Glomerular endothelial cell (primary cell): ENCODE measurements around the gene TPCN2. TPM values are rescaled to one million over a fixed set of nuclear protein-coding genes. Genes with fewer than 3 reads are reported as not detected.
"Not testable (repeated sequence)": the region's sequence is repeated elsewhere in the genome, so short reads cannot be mapped to it uniquely, and the experiment has no call there.

Source experiments
- DNase-seq: peaks from one replicate; pipeline ENCODE4 v3.0.0-alpha.2; 2011; ENCODE audit warnings: low read depth, low spot score; ENCODE audit errors: extremely low read depth
- total RNA-seq: library from RNA; depleted of rRNA; stranded (reverse); fragments of >200 nt; gene quantifications from 2 replicates; pipeline ENCODE4 v1.2.3, GENCODE V29; 2015

The TPCN2 gene
- total RNA-seq, 1 donor from 2014 or later: 19.7 TPM

DNA sequence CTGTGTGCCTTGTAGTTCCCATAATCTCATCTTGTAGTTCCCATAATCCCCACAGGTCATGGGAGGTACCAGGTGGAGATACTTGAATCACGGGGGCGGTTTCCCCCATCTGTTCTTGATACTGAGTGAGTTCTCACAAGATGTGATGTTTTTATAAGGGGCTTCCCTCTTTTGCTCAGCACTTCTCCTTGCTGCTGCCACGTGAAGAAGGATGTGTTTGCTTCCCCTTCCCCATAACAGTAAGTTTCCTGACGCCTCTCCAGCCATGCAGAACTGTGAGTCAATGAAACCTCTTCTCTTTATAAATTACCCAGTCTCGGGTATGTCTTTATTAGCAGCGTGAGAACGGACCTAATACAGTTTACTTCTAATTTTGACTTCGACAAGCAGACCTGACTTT lies 93.0 kb downstream of the TPCN2 start:
- DNase-seq: no peak

DNA sequence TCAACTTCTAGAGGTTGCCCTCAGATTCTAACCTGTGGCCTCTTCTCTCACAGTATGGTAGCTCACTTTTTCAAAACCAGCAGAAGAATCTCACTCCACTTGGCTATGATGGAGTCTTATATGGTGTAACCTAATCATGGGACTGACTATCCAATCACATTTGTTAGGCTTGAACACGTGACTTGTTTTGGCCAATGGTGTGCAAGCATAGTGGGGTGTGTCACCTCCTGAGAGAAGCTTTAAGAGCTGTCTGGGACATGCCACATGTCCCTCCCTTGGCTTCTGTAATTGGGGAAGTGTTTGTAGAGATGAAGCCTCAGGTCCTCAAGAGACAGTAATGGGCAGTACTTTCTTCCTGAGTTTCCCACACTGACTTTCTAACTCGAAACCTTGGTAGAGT lies 94.2 kb downstream of the TPCN2 start:
- no peak for DNase-seq

DNA sequence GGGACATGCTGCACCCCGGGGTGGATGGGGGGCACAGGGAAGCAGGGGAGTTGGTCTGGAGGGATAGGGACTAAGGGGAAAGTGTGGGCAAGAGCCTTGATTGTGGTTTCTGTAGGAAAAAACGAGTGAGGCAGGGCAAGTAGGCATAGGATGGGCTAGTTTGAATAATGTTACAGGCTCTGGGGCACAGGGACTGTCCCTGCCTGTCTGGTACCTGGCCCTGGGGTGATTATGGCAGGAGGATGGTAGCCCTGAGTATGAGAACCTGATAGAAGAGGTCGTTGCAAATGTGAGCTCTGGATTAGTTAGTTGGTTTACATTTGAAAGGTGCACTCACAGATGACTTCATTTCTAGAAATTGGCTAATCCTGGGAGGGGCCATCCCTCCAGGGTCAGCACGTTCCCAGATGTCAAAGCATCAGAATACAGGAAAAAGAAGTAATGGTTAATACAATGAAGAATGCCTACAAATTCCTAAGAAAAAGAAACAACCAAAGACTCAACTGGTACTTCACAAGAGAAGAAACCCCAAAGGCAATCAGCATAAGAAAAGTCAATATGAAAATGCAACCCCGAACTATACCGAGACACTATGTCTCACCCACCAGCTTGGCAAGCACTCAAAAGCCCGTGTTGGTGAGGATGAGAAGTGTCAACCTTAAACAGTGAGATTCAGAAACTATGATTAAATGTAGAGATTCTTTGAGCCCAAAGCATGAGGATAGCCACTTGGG lies 95.8 kb downstream of the TPCN2 start:
- no peak for DNase-seq

- DNase-seq: no peak
Measured at GRCh38 chr11:69145050-69145380, 96.3 kb downstream of the TPCN2 start.

GRCh38 chr11:69148377-69148762 lies 99.6 kb downstream of the TPCN2 start:
- no peak for DNase-seq

DNA sequence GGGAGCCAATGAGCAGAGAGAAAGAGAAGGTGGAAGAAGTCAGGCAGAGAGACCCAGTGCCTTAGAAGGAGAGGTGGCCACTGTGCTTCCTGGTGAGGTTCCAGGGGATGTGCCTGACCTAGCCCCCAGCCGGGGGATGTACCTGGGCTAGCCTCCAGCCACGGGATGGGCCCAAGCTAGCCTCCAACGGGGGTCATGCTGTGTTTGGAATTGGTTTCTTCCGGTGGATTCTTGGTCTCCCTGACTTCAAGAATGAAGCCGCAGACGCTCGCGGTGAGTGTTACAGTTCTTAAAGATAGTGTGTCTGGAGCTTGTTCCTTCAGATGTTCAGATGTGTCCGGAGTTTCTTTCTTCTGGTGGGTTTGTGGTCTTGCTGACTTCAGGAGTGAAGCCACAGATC lies 100.1 kb downstream of the TPCN2 start:
- DNase-seq: no peak

GRCh38 chr11:69149338-69150045 lies 100.8 kb downstream of the TPCN2 start:
- not testable (repeated sequence) for DNase-seq

GRCh38 chr11:69150175-69150574 lies 101.4 kb downstream of the TPCN2 start:
- no peak for DNase-seq

- no peak for DNase-seq
Measured at GRCh38 chr11:69151836-69152235, 103.1 kb downstream of the TPCN2 start.

DNA sequence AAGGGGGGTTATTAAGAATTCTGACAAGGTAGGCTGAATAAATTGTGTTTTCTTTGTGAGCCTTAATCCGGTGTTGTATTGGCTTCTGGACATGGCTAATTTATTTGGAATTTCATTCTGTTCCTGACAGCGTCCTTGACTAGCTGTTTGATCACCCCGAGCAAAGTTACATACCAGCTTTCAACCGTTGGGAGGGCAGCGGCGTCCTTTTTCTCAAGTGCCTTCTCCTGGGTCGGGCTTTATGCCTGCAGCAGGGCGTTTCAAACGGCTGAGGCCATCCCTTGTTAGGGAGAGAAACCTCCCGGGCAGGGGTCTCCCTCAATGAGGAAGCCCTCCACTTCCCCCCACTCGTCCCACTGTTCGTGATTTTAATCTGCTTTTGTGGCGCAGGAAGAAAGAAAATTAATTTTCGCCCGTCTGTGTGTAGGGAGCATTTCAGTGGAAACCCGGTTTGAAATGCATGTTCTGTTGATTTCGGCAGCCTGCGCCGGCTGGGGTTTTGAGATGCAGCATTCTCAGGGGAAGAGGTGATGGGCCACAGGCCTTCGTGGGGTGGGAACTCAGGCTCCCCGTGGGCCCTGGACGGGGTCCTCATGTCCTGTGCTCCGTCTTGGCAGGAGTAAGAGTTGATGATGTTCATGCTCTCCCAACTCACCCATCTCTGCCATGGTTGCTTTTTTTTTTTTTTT lies 104.1 kb downstream of the TPCN2 start:
- DNase-seq: no peak

GRCh38 chr11:69153661-69154060 lies 104.9 kb downstream of the TPCN2 start:
- no peak for DNase-seq

GRCh38 chr11:69154211-69154913 lies 105.6 kb downstream of the TPCN2 start:
- DNase-seq: no peak

DNA sequence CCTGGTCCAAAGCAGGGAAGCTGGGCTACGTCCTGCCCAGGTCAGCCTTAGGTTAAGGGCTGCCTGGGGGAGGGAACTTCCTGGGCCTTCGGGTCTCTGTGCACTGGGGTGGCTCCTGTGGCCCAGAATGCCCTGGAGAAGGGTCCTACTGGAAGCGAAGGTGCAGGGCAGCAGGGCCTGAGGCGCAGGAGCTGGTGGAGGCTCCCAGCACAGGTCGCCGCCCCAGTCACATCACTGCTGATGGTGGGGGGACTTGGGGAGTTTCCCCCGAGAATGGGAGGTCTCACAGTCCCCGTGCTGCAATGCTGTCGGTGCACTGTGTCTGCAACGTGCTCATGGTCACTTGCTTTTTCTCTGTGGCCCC lies 106.2 kb downstream of the TPCN2 start:
- DNase-seq: no peak

DNA sequence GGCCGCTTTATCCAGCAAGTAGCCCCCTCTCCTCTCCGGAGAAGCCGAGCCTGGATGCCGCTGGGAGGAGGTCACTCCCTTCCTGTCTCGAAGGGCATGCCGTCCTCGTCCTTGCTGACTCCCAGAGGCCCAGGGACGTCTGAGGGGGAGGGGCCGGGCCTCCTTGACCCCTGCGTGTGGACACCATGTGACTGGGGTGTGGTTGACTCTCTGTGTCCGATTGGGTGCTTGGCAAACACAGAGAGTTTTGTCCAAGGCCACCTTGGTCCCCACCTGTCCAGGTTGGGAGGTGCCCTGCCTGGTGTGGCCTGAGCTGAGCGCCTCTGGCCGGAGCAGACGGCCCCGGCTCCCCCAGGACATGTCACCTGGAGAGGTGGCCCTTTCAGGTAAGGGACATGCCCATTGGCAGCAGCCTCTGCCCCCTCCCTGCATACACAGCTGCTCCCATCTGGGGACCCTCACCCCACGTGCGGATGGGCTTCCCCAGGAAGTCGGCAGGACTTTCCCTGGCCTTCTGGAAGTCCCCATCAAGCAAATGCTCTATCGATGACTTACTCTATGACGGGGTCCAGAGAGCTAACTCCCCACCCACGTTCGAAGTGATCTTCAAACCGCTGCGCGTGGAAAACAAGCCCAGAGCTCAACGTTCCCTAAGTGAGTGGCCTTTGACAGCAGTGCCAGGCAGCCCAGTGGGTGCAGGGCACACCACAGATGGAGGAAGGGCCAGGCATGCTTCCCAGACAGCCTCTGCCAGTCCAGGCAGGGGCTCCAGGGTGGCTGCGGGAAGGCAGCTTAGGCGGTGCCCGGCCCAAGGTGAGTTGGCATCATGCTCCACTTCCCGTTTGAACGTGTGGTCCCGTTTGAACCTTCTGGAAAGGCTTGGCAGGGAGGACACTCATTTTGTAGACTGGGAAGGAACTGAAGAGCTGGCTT lies 106.8 kb downstream of the TPCN2 start, which contains the start of gene SMIM38:
Gene SMIM38 (plus strand): TSS at position 634 of the 933 bp plus-strand sequence. CDS start 1,912 bp downstream, outside the sequence.
- DNase-seq: no peak

GRCh38 chr11:69156235-69156639 lies 107.5 kb downstream of the TPCN2 start:
- no peak for DNase-seq

DNA sequence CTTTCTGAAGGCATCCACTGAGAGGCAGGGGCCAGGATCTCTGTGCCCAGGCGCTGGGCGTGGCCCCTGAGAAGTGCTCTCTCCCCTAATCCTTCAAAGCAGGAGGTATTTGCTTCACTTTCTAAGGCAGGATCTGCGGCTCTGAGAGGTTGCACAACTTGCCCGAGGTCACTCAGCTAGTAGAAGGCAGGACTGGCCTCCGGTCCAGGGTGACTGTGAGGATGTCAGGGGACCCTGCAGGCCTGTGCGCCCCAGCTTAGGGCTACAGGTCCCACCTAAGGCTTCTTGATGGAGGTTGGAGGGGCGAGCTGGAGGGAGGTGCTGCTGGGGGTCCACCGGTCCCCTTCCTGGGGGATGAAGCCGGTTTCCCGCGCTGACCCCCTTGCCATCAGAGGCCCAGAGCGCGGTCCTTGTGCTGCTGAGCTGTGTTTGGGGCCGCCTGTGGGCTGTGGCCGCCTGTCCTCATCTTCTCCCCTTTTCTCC lies 108.0 kb downstream of the TPCN2 start:
- no peak for DNase-seq

GRCh38 chr11:69157156-69157821 lies 108.6 kb downstream of the TPCN2 start:
- no peak for DNase-seq

- no peak for DNase-seq
Measured at GRCh38 chr11:69157822-69158231, 109.1 kb downstream of the TPCN2 start.
